HG02759 (cell line): ENCODE results near the gene MED12L.

Experiments used
- ATAC-seq: cut with Tn5 transposase; IDR thresholded peaks from one replicate; pipeline ENCODE4 v1.9.1; 2021; ENCODE audit warnings: mild to moderate bottlenecking, moderate library complexity; ENCODE audit not compliant: unreplicated experiment

Gene MED12L

DNA sequence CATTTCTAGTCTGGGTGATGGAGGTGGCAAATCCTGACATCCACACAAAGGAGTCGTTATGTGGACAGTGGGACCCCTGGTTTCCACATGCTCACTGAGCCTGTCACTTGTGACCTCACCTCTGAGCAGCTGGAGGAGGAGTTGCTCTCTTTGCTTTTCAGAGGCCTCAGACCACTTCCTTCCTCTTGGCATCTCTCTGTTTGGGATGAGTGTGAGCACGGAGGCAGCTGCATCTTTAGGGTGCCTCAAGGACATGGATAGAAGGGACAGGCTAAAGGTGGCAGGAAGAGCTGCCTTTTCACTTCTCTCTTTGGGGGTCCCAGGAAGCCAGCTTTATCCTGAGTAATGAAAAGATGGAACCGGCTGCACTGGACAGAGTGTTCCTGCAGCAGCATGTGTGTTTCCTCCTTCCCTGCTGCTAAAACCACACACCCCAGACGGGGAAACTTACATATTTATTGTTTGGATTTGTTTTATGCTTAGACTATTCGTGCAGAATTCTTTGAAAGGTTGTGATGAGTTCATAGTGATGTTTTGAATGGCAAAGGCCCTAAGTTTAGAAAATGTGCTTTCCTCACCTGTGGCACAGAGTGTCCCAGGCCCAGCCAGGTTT is 85.8 kb downstream of the MED12L start:
- ATAC-seq, result peak; percentile 69

DNA sequence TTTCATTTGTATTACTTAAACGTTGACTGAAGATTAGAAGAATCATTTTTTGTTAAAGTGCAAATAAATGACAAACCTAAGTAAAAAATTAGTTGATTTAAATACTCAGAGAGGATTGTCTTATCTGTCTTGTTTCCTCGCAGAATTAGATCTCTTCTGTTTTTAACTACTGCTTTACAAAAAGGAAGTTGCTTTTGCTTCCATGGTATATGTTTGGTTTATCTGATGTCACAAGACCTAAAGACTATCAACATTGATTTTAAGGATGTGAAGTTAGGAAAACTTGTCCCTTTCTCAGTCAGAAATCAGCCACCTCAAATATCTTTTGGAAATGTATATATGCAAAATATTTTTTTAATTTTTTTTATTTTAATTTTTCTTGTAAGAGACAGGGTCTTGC is 88.9 kb downstream of the MED12L start:
- ATAC-seq, result no peak

DNA sequence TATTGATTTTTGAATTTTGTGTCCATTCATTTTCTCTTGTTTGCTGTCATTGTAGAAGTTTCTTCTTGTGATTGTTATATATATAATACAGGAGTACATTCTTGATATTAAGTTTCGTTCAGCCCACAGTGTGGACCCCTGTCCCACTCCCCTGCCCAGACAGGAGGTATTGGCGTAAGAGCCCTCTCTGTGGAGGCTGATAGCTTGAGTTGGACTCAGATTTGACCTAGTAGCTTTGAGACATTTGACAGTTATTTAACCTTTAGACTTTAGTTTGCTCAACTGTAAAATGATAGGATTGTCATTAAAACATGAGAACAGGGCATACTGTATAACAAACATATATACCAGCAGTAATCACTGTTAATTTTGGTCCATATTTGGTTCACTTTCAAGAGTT is 90.5 kb downstream of the MED12L start:
- ATAC-seq, result no peak

DNA sequence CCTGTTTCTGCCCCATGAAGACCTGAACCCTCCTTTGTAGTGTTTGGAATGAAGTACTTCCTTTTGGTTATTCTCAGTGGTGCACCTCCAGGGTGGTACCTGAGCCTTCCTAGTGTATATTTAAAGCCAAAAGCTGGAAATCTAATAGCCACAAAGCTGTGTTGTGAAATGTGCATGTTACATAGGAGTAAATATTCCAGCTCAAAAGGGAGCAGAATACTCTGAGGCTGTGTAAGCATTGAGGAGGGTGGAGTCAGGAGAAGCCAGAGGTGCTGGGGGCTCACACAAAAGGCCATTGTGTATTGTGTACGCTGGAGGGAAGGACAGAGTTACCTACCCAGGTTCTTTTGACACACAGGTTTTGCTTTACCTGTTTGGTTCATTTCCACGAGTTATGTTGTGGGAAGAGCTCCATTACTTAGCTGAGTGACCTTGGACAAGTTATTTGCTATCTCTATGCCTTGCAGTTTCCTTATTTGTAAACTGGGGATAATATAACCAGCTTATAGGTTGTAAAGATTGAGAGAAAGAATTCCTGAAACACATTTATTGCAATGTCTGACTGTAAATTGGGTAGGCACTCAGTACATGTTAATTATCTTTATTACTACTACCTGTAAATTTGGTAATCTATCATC is 92.9 kb downstream of the MED12L start:
- no peak for ATAC-seq

DNA sequence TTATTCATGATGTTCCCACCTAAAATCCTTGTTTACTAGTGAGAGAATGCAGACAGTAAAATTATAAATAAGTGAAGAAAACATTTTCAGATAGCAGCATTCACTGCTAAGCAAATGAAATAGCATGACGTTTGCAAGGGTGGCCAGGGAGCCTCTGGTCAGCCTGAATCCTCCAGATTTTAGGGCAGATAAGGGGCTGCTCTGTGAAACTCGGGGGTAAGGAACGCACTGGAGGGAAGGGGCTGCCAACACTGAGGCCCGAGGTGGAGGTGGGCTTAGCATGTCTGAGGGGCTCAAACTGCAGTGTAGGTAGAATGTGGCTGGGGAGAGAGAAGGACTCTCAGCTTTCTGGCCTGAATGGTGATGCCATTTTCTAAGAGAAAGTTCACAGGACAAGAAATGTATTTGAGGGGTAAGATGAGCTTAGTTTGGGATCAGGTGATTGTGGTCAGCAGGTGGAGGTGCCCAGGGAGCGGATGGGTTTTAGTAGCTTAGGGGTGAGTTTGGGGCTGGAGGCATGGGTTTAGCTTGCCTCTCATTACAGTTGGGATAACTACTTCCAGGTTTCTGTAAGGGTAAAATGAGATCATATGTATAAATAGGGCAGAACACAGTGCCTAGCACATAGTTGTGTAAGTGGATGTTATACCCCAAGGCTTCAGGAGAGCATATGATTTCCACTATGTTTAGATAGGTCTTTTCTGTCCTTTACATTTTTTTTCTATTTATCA is 97.0 kb downstream of the MED12L start:
- ATAC-seq, result no peak

DNA sequence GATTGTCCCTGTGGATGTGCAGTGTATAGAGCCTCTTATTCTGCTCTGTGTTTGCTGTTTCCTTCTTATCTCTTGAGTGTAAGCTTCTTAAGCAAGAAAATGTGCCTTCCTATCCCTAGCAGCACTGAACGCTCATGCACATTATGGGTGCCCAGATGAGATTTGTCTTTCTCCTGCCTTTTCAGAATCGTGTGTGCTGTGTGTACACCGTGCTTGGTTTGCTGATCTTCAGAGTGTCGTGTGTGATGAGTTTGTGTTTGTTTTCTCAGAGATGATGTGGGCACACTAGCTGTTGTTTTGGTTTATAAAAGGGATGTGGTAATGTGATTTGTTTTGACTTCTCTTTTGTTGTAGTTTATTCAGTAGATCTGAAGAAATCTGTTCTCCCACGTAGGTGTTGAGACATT is 97.8 kb downstream of the MED12L start:
- no peak for ATAC-seq

DNA sequence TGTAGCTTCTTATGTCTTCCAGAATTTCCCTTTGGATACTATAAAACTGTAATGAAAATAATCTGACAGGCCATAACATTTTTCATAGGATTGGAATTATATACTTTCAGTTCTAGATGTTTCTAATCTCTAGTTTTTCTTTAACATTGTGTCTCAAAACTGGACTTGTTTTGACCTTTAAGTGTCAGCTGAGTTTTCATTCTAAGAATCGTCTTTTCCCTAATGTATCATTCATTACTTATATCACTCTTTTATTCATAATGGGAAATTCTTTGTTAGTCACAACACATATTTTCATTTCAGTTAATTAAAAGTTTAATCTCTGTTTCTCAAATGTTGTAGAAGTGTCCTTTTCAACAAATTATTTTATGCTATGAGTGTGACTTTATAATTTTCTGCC is 105.6 kb downstream of the MED12L start:
- ATAC-seq, result no peak

DNA sequence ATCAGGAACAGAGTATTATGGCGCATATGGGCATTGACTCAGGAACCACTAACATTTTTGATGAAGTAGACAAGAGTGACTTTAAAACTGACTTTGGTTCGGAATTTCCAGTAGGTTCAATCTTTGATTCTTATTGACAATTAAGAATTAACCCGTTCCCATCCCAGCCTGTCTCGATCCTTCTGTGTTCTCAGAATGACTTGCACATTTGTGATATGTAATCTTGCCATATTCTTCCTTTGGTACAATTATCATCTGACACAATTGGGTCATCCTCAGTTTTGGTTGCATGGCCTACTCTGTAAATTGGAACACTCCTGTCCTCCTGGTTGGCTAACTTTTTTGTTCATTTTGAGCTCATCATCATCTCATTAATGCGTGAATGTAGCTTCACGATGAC is 107.1 kb downstream of the MED12L start:
- no peak for ATAC-seq

DNA sequence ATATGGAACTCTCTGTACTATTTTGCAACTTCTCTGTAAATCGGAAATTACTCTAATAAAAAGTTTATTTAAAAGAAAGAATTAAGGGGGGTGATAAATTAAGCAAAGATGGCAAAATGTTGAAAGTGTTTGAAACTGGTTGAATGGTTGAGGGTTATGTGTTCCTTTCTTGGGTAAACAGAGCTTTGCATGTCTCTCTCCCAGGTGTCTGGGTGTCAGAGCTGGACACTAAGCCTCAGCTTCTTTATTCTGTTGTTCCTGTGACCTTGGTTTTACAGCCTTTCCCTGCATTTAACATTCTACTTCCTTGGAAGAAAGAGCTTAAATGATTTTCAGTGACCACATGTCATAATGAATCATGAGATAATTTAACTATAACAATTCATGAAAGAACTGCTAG is 110.4 kb downstream of the MED12L start:
- no peak for ATAC-seq

DNA sequence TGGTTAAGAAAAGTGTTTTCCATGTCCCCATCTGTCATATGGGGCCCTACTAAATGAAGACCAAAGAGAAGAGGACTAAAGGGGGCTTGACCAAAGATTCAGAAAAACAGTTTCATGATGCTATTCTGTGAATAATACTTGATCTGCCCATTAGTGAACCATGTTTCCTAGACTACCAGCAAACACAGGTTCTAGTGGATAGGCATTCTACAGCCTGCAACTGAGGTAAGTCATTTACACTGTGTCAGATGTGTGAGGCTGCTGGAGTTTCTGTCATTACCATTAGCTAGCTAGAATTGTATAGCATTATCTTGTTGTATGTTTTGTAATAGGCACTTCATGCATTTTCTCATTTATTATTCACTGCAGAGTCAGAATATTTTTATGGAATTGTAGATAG is 111.0 kb downstream of the MED12L start:
- ATAC-seq, result no peak

DNA sequence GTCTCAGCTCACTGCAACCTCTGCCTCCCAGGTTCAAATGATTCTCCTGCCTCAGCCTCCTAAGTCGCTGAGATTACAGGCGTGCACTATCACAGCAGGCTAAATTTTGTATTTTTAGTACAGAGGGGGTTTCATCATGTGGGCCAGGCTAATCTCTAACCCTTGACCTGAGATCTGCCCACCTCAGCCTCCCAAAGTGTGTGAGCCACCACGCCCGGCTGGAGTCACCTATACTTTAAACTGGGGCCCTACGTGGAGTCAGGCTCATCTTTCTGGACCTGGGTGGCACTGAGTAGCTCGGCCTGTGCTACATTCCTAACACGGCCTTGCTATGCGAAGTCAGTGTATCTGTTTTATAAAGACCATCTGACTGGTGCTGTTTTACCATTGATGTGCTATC is 111.8 kb downstream of the MED12L start:
- ATAC-seq, result no peak

DNA sequence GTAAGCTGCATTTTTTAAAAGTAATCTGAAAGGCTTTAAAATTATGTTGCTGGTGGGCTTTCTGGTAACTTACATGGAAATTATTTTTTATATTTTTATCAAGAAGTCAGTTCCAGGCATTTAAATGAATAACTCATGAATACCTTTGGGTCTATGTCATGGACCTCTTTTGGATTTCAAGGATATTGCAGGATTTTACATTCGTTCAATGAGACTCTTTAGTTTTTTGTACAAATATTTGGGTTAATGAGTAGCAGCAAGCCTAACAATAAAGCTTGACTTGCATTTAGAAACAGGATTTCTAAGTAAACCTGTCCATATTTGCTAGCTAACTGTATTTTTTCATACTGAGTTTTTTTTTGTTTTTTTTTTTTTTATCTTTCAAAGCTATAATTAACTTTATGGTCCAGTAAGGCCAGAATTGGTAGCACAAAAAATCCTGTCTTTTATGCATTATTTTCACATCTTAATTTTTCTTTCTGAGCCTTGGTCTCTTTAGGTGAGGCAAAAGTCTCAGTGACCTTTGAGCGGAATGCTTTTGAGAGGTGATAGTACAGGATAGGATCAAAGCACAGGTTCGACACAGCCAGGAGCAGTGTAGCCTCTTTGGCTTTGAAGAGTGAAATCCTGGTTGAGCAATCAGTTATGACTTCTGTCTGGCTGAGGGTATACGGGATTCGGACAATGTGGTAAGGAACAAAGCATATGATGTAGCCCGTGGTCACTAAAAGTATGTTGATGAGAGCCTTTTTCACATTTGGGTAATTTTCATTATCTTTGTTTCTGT is 112.7 kb downstream of the MED12L start:
- ATAC-seq, result no peak

DNA sequence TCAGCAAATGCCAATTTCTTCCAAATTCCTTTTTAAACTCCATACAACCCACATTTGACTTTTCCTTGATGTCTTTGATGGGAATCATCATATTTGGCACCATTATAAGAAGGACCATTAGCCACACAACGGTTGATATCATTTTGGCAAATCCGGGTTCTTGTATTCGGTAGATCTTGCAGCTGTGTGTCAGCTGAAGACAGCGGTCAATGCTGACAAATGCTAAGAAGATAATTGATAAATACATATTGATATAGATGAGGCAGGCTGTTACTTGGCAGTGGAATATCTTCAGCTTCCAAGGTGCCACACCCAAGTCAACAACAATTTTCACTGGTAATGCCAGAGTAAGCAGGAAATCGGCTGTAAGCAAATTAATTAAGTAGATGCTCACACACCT is 113.4 kb downstream of the MED12L start:
- ATAC-seq, result no peak

DNA sequence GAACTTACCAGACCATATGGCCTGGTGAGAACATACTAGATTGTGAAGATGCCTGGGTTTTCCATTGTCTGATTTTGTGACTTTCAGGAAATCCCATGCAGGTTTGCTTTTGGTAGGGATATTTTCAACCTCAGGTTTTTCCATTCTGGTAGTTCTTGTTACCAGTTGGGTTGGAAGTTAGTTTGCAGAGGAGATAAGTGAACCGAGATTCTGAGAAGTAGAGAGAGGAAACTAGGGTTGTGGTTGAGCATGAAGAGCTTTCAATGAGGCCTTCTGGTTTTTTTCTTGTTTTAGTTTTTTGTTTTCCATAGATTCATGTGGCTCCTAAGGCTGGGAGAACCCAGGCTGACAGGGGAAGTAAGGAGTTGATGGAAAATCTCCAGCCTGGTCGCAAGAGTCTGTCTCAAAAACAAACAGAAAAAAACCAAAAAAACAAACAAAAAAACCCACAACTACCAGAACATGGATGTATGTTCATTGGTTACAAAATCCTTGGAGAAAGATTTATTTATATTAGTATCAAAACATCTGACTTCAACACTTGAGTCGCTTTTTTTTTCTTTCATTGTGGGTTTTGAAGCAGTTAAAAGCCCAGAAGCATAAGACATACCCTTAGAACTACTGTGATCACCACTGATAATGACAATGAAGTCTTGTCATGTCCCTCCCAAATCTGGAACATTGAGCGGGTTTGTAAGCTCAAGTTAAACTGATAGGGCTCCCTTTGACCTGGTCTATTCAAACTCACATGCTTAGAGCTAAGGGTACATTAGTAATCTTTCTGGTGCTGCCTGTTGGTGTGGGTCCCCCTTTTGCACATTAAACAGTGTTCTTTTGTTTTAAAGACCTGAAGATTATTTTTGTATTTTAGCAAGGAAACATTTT is 114.3 kb downstream of the MED12L start:
- no peak for ATAC-seq

DNA sequence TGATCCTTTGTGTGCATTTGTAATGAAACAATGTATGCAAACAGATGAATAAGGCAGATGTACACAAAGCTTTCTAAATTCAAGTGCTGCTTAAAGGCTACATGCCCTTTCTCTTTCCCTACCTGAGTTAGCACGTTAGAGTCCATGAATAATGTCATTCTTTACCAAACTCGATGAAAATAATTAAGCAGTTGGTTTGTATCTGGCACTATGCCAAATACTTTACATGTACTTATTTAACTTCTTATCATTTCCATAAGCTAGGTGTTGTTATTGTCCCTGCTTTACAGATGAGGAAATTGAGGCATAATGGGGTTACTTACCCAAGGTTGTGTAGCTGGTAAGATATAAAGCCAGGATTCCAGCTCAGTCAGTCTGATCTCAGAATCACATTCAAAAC is 115.1 kb downstream of the MED12L start:
- ATAC-seq, result no peak

DNA sequence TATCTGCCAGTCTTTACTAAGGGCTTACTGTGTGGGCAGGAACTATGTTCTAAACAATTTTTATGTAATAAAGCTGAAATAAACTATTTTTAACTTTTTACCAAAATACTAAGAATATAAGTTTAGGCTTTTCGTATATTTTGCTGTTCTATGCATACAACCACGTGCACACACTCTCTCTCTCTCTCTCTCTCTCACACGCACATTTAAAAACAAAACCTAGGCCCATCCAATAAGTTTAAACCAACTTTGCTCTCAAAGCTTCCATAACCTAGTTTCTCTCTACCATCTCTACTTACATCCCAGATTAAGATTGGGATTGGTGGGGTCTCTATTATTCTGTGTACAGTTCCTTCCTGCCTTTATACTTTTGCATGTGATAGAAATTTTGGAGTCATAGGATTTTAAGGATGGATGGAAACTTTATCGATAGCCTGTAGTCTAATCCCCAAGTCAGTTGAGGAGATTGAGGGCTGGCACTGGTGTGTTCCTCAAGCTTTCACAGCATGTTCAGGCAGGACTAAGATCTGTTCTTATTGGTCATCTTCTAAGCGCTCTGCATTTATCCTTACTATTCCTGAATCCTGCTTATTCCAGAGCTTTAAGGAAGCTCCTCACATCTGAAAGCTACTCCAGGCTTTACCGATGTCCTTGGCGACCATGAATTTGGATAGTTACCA is 115.7 kb downstream of the MED12L start:
- no peak for ATAC-seq

DNA sequence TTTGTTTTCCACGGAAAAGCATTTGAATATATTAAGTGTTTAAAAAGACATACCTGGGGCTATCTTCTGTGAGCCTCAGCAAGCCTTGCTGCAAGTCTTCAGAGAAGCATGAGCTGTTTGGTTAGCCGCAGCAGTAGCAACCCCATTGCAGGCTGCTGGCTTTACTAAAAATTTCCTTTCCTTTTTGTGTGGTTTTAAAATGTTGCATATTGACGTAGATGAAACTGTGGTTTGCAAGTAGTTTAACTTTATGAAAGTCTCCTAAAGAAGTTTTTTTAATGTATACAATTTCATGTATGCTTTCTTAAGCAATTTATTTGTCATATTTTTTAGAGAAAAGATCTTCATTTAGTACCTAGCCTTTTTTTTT is 117.6 kb downstream of the MED12L start, which contains the start of gene GPR171:
Gene GPR171 (minus strand): TSS at position 166 of the 370 bp plus-strand sequence. CDS start 3,830 bp downstream, outside the sequence.
- ATAC-seq, result peak; percentile 92

DNA sequence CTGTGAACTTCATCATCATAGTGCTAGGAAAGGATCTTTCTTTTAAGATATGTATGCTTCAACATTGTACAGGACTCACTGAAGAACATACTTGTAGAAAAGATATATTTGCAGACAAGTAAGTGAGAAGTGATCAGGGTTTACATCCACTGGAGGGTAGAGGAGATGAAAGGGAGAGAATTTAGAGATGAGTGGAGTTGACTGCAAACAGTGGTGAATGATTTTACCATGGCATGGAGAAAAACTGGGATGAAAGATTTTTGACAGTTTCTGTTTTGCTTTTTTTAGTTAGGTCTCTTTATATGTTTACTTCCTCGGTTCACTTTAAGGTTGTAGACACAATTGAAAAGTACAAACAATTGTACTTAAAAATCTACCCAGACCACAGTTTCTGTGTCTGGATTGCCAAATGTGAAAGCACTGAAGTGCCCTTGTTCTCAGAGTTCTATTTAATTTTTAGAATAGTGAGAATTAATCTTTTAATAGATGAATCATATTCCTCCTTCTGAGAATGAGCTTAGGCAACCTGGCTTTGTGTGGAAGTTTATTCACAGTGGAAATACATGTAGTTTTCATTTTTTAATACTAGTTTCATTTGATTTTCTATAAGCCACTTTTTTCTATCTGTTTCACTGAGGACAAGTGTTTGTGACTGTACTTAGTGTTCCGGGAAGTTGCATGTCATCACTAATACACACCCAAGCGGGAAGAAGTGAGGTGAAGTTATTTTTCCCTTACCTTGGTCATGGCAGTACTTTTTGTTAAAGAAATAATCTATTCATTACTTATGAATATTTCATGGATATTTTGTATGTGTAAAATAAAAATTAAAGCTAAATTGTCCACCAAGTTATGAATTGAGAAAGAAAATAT is 119.3 kb downstream of the MED12L start:
- no peak for ATAC-seq

DNA sequence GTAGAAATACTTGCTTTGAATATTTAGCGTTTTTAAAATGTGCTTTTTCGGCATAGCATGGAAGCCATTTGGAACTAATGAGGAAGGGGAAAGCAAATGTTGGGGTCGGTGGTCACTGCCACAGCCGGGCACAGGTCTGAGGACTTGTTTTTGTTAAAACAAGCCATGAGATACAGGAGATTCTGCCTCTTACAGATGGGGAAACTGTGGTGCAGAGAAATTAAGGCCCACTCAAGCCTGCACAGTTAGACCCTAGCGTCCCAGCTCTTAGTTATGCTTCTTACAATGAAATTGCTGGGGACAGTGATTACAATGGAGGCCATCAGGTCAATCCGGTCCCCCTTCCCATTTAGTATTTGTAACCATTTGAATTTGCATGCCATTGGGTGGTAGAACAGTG is 120.0 kb downstream of the MED12L start:
- ATAC-seq, result no peak
